Fibroblast of skin of right biceps (primary cell): Measurements from ENCODE around the gene RPL10.
A peak's percentile ranks its signal among the peaks of the same experiment; 100 is the strongest.

Source experiments
- DNase-seq: peaks from one replicate; pipeline ENCODE4 v3.0.0-alpha.2; 2013

The RPL10 gene

GRCh38 chrX:154362085-154362742, 36.0 kb upstream of the RPL10 start:
- no peak for DNase-seq

- DNase-seq: no peak
Measured at GRCh38 chrX:154363706-154364439, 34.3 kb upstream of the RPL10 start.

- DNase-seq: no peak
Measured at GRCh38 chrX:154365052-154365600, 33.1 kb upstream of the RPL10 start.

- DNase-seq: no peak
Measured at GRCh38 chrX:154365997-154366665, 32.0 kb upstream of the RPL10 start.

GRCh38 chrX:154366666-154367055, 31.5 kb upstream of the RPL10 start:
- no peak for DNase-seq

- DNase-seq: no peak
Measured at GRCh38 chrX:154367474-154368308, 30.5 kb upstream of the RPL10 start.

- peak; percentile 93 for DNase-seq
Measured at GRCh38 chrX:154368630-154369448, 29.3 kb upstream of the RPL10 start.

- DNase-seq: peak; percentile 97
Measured at GRCh38 chrX:154369449-154370299, 28.5 kb upstream of the RPL10 start.

GRCh38 chrX:154370300-154371016, 27.7 kb upstream of the RPL10 start:
- DNase-seq: no peak

GRCh38 chrX:154371017-154371788, 27.0 kb upstream of the RPL10 start:
- DNase-seq: peak; percentile 96

- no peak for DNase-seq
Measured at GRCh38 chrX:154371789-154372300, 26.3 kb upstream of the RPL10 start.

- DNase-seq: peak; percentile 74
Measured at GRCh38 chrX:154372612-154373022, 25.6 kb upstream of the RPL10 start.

GRCh38 chrX:154373340-154374306, 24.6 kb upstream of the RPL10 start:
- peak; percentile 92 for DNase-seq

GRCh38 chrX:154374313-154375155, 23.6 kb upstream of the RPL10 start, which contains the start of gene FLNA:
Gene FLNA, minus strand, starts transcription at chrX:154374634. Its CDS starts 3,389 bp downstream, at chrX:154371245.
- DNase-seq: peak; percentile 69

- DNase-seq: no peak
Measured at GRCh38 chrX:154375156-154375504, 23.0 kb upstream of the RPL10 start.

- peak; percentile 45 for DNase-seq
Measured at GRCh38 chrX:154376774-154377173, 21.4 kb upstream of the RPL10 start.
